HG02610 (cell line): ENCODE measurements around the gene ENAM.
"Not testable (repeated sequence)": the region's sequence is repeated elsewhere in the genome, so short reads cannot be mapped to it uniquely, and the experiment has no call there.

Experiments
- ATAC-seq: cut with Tn5 transposase; IDR thresholded peaks from one replicate; pipeline ENCODE4 v1.9.1; 2021; ENCODE audit warnings: mild to moderate bottlenecking, moderate library complexity; ENCODE audit not compliant: unreplicated experiment

Gene ENAM

DNA sequence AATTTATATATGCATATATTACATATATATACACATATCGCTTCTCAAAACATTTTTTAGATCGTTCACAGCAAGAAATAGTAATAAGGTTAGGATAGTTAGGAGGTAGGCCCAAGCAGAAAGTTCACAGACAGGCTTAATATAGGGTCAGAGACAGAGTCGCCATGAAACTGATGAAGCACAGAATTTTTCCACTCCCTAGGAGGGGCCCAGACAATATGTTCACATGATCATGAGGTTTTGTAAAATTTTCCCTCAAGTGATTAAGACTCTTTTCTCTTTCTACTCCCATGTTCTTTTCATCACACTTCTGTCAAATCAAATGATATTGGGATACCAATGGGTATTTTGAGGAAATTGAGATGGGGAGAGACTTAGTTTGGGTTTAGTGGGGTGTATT lies 5.2 kb upstream of the ENAM start:
- no peak for ATAC-seq

DNA sequence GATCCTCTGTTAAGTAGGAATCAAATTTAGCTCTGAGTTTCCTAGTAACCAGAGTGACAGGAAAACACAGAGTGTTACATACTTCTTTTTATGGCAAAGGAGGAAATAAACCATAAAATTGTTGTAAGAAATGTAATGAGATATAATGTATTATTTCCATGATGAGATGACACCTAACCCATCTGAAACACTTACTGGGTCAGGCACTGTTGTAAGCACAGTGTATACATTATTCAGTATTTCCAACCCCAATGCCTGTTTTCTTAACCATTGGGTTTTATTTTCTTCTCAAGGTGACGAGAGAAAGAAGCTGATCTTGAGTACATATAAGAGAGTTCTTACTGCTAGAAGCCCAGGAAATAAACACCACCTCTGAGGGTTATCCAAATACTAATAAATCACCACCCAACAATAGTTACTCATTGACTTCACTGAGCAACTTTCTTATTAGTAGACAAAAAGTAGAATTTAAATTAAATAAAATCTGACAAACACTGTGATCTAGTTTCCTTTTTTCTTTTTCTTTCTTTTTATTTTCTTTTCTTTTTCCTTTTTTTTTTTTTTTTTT lies 4.2 kb upstream of the ENAM start:
- ATAC-seq, result no peak

DNA sequence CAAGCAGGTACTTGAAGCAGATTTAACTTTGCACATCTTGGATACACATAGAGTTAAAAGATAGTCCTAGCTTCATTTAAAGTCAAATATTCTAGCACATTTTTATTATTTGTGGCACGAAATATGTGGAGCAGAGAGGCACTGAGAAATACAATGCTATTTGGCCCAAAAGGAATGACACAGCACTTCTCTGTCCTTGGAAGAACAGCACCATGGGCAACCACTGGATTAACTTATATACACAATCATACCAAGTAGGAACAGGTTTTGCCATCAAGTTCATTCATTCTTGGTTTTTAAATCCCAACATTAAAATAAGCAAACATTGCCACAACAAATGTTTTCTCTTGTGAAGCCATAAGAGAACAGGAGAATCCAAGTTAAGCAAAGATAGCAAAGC lies 924 bp upstream of the ENAM start:
- ATAC-seq, result no peak

DNA sequence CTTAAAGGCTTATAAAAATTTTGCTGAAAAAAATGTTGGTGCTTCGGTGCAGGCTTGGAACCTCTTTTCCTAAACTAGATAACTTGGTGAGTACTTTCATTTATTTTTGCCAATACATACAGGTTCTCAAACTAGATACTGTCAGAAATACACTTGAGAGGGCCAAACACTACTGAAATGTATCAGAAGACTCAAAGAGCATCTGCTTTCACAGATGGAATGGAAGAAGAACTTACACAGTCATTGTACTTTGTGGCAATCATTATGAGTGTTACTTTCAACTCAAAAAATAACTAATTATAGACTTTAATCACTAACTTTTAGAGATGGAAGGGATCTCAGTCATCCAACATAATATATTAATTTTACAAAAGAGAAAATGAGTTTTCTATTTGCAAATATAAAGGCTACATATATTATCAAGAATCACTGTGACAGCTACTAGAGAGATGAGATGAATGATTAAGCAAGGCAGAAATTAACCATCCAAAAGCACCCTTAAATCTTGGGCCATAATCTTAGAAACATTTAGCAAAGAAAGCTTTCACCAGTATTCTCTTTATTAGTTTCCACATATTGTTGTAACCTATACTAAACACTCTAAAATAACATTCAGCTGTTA lies 1.0 kb downstream of the ENAM start:
- ATAC-seq, result peak; percentile 90

DNA sequence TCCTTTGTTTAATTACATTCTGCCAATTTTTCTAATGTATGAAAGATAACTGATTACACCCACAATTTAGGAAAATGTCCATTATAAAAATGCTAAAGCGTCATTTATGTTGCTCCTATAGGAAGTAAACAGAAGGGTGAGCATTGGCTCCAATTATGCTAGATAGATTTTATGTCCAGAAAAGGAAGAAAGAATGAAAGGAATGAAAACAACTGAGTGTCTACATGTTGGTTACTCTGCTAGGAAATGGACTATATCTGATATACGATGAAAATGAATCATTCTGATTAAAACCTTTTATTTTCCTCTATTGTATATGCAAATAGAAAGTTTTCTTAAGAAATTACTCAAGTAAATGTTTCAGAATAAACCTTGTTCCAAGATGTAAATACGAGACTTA lies 1.6 kb downstream of the ENAM start:
- ATAC-seq, result no peak

DNA sequence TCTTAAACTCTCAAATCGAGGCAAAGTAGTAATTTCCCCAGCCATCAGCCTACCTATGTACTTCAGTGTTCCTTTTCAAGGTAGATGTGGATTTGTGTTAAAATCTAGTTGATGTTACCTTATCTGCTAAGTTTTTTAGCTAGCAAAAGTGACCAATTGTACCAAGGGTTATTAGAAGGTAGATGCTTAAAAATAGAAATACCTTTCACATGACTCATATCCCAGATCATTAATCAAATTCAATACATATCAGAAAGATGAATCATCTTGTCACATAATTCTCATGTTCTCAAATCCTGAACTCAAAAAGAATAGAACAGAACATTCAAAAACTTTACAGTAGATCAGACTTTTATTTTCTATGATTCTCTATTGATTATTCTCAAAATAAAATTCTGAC lies 3.5 kb downstream of the ENAM start:
- ATAC-seq, result no peak

DNA sequence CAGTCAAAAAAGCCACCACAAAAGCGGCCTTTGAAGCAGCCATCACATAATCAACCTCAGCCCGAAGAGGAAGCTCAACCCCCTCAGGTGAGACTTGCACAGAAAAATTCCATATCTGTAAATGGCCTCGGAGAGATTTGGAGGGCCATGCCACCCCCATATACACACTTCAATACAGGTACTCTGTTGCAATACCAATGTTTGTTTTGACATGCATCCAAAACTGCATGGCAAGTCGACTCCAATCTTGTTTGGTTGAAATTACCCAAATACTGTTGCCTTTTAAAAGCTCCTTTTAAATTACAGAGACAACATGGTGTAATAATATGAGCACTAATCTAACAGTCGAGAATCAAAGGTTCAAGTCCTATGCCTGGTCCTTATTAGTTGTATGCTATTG lies 5.9 kb downstream of the ENAM start:
- ATAC-seq, result no peak

DNA sequence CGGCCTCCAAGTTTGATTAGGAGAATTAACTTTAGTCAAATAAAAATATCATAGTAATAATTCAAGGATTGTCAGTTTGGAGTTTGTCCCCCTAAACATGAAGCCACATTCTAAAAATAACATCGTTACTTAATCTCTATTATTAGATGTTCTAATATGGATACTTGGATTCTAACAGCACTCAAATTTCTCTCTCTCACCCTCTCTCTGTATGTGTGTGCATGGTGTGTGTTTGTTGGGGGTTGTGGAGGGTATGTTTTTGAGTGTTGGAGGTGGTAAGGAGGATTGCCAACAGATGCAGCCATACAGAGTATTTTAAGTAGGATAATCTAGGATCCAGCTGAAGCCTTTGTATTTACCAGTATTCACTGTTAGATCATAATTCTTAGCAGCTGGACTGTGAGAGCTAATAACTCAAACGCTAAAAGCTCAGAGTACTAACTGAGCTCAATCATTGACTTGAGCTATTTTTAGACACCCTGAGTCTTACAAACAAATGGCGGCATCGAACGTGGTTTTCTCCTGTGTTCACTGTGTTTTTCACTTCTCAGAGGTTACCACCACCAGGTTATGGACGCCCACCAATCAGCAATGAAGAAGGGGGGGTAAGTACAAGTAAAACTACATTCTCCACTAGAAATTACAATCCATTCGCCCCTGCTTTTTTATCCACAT lies 8.8 kb downstream of the ENAM start:
- ATAC-seq, result no peak

DNA sequence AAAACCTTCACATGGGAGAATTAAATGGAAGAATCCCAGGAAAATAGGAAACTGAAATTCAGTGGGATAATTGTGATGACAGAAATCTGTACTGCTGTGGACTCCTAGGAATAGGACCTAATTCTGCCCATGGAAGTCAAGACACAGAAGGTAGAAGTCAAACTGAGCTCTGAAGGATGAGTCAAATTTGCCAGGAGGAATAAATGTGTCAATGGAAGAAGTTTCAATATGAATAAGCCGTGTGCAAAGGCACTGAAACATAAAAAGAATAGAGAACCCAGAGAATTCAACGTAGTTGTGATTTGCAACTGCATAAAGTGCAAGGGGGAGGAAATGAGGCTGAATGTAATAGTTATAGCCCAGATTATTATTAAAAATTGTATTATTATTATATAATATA lies 11.6 kb downstream of the ENAM start:
- ATAC-seq, result peak; percentile 81

DNA sequence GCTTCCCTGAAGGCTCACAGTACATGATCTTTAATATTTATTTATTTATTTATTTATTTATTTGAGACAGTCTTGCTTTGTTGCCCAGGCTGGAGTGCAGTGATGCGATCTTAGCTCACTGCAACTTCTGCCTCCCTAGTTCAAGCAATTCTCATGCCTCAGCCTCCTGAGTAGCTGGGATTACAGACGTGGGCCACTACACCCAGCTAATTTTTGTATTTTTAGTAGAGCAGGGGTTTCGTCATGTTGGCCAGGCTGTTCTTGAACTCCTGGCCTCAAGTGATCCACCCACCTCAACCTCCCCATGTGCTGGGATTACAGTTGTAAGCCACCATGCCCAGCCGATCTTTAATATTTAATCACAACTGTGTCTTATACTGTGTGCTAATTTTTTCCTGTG lies 22.2 kb downstream of the ENAM start:
- not testable (repeated sequence) for ATAC-seq

DNA sequence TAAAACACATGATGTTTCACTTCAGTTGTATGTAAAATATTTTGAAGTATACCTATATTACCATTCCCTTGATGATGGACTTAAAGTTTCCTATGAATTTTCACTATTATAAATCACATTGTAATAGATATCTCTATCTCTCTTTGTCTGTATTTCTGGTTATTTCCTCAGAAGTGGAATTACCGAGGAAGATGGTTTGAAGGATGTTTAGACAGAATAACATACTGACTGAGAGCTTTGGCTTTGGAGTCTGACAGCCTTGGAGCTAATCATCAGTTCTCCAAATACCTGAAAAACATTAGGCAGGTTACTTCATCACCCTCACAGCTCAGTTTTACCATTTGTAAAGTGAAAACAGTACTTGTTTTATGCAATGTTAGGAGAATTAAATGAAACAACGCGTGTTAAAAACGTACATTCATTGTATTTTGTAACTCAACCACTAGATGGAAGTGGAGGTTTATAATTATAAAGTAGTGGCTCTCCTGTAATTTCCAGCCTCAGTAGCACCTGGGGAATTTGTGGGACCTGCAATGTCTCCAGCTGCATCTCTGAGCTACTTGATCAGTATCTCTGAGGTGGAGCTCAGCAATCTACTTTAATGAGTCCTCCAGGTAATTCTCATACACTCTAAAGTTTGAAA lies 23.4 kb downstream of the ENAM start:
- ATAC-seq, result peak; percentile 47

DNA sequence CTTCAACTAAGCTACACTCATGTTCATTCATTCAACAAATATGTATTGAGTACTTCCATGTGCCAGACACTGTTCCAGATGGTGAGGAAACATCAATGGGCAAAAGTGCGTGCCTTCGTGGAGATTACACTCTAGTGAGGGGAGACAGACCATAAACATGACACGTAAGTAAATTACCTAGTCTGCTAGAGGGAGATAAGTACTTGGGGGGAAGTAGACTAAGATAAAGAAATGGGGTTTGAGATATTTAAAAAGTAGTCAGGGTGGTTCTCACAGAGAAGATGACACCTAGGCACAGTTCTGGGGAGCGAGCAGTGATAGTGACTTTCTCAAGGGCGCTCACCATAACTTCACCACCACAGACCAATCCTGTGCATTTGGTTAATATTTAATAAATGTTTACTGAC lies 26.1 kb downstream of the ENAM start:
- no peak for ATAC-seq

DNA sequence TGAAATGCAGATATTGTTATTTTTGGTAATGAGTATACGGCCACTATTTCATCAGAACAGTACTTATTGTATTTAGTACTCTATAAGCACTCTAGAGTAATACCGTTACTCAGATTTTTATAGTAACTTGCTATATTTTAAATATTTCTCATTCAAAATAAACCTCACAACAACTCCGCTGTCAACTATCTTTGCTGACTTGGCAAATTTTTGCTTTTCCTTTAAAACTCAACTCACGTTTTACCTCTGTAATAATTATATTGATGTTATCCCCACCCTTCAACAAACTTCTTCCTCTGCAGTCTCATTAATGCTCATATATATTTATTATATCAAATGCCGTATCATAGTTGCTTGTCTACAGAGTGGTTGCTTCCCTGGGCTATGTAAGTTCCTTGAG lies 28.8 kb downstream of the ENAM start:
- ATAC-seq, result no peak

DNA sequence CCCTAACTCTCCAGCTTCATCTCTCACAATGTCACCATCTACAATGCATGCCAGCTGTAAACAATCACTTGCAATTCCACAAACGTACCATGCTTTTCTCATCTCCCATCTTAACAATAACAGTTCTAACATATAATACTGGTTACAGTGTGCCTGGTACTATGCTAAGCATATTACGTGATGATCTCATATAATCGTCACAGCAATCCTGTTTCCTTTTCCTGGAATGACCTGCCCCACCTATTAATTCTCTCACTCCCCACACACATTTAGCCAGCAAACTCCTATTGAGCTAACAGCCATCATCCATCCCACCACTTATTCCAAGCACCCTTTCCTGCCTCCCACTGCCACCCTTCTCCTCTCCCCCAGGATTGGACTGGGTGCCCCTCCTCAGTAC lies 29.9 kb downstream of the ENAM start:
- ATAC-seq, result no peak

DNA sequence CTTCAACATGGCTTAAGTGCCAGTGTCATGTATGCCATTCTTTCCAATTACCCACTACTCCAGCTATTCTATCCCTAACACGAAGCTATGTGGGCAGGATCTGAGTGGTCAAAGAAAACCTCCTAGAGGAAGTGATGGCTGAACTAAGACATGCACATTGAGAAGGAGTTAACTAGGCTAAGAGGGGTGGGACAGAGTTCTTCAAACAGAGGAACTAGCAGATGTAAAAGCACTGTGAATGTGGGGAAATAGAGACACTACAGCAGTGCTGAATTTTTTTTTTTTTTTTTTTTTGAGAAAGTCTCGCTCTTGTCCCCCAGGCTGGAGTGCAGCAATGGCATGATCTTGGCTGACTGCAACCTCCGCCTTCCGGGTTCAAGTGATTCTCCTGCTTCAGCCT lies 31.6 kb downstream of the ENAM start:
- no peak for ATAC-seq

DNA sequence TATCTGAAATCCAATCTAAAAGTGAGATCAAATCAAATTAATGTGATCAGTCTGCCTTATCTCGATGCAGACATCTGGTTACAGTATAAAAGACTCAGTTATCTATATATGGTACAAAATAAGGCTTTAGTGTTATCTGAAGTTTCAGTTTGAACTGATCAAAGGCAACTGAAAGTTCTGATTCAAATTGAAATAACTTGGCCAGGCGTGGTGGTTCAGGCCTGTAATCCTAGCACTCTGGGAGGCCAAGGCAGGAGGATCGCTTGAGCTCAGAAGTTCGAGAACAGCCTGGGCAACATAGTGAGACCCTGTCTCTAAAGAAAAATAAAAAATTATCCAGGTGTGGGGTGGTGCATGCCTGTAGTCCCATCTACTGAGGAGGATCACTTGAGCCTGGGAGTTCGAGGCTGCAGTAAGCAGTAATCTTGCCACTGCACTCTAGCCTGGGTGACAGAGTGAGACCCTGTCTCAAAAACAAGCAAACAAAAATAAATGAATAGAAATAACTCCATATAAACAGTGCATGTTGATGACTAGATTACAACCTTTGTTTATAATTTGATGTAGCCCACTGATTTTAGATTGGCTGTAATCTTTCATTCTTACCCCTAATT lies 32.9 kb downstream of the ENAM start:
- peak; percentile 90 for ATAC-seq

DNA sequence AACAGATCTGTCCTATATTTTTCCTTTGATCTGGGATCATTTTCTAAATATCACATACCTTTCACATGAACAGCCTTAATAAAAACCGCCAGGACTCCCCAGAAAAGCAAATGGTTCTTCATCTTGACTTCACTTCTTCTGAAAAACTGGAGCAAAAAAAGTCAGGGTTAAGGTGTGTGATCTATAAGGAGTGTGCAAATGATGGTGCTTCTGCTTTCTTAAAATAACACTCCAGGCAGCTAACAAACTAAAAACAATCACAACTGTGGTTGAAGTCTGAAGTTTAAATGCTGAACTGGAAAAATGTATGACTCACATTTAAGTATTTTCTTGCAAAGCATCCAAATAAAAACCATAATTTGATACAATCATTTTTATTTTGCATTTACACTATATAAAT lies 37.8 kb downstream of the ENAM start, which contains the start of gene JCHAIN:
JCHAIN (minus strand) TSS at position 140 of the 400 bp plus-strand sequence; CDS start at position 122, 18 bp downstream.
- peak; percentile 60 for ATAC-seq

DNA sequence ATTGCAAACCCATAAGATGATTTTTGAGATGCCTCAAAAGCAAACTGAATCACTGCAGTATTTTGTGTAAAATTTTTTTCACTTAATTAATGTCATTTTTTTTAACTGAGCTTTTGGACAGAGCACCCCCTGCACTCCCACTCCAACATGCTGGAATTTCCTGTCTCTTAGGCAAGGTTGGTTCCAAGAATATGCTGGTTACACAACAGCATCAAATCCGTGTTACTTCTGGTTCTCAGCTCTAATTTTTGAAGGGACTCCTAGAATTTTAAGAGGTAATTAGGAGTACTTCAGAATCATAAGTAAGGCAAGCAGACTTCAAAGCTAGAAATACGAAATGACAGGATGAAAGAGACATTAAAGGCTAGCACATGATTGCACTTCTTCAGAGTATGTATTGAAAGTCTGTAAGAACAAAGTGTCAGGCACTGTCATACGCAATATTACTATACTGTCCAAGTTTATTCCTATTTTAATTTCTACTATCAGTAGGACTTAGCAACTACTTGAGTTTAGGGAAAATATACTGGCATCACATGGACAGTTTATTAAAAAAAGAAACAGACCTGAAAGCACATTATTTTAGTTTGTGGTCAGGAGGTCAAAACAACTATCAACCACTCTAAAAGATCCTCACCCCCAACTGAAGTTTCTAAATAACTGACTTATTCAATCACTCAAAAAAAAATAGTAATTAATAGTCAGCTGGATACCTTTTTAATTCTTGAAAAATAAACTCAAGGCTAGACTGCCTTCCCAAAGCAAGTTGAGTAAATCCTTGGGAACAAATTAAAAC lies 39.4 kb downstream of the ENAM start:
- ATAC-seq, result peak; percentile 34

DNA sequence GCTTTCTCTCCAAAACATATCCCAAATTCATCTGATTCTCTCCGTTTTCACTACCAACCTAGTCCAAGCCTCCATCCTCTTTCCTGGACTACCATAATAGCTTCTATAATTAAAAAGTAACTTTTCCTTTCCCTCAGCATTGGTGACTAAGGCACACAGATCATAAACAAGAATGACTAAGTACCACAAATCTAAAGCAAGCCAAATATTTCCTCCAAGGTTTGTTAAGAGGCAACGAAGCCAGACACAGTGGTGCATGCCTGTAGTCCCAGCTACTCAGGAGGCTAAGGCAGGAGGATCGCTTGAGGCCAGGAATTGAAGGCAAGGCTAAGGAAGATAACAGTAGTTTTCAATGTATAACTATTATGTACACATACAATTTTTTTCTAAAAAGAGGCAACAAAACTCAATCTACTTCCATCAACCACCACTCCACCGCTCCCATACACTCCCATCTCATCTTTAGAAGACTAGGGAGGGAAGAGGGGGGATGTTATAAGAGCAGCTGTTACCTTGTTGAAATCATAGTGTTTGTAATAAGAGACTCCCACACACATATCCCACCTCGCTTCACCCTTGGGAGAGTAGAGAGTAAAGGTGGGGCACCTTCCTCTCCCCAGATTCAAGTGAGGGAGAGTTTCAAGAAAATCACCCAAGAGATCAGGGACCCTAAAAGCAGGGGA lies 41.9 kb downstream of the ENAM start:
- ATAC-seq, result no peak

DNA sequence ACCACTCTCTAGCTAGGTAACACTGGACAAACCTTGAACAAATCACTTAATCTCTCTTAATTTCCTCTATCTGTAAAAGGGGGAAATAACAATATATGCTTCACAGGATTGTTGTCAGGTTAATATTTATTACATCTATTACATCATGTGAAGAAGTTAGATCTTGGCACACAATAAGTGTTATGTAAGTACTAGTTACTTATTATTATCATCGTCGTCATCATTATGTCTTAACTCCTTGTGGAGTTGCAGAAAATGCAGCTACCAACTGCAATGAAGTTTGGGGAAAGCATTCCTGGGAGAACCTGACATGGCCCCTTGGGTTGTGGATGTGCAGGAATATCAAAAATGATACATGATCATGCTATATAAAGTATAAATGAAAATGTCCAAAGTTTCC lies 42.5 kb downstream of the ENAM start:
- ATAC-seq, result no peak
